ENCODE data around the gene PROM1.

PROM1 gene

GRCh38 chr4:16050669-16051068 is 33.2 kb downstream of the PROM1 start:
- TF ChIP-seq, protein P1, sequence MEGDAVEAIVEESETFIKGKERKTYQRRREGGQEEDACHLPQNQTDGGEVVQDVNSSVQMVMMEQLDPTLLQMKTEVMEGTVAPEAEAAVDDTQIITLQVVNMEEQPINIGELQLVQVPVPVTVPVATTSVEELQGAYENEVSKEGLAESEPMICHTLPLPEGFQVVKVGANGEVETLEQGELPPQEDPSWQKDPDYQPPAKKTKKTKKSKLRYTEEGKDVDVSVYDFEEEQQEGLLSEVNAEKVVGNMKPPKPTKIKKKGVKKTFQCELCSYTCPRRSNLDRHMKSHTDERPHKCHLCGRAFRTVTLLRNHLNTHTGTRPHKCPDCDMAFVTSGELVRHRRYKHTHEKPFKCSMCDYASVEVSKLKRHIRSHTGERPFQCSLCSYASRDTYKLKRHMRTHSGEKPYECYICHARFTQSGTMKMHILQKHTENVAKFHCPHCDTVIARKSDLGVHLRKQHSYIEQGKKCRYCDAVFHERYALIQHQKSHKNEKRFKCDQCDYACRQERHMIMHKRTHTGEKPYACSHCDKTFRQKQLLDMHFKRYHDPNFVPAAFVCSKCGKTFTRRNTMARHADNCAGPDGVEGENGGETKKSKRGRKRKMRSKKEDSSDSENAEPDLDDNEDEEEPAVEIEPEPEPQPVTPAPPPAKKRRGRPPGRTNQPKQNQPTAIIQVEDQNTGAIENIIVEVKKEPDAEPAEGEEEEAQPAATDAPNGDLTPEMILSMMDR (IDR thresholded peaks at IDR 0.05; ENCODE audit: control insufficient read depth, insufficient read depth, low read depth, low read length, missing control alignments): no peak
- no peak overlapping the region for H3K4me3 ChIP-seq (ENCODE audit: control insufficient read depth, low read depth, low read length)
- no peak for DNase-seq (ENCODE audit: low read depth)

- no peak overlapping the region for H3K4me3 ChIP-seq (ENCODE audit: control insufficient read depth, low read depth, low read length)
- TF ChIP-seq, protein P1 (IDR thresholded peaks at IDR 0.05; ENCODE audit: control insufficient read depth, insufficient read depth, low read depth, low read length, missing control alignments): no peak
- no peak for DNase-seq (ENCODE audit: low read depth)
These were observed 35.0 kb downstream of the PROM1 start for GRCh38 chr4:16048619-16049419.

DNA sequence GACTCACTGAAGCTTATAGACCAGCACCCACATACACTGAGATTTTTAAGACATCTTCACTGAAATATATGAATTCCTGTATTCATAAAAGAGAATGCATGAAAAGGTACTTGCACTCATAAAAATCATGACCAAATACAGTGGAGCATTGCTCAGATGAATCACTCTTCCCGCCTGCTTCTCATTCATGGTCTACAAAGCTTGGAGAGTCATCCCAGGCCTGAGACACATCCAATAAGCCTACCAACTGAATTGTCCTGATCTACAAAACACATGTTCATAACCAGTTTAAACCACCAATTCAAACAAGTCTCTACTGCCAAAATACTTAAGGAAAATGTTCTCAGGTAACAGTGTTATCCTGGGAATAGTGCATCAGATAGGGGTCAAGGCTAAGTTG is 38.1 kb downstream of the PROM1 start:
- no peak overlapping the region for H3K4me3 ChIP-seq (ENCODE audit: control insufficient read depth, low read depth, low read length)
- no peak for DNase-seq (ENCODE audit: low read depth)
- TF ChIP-seq, protein P1 (IDR thresholded peaks at IDR 0.05; ENCODE audit: control insufficient read depth, insufficient read depth, low read depth, low read length, missing control alignments): no peak

- TF ChIP-seq, protein P1 (IDR thresholded peaks at IDR 0.05; ENCODE audit: control insufficient read depth, insufficient read depth, low read depth, low read length, missing control alignments): no peak
- no peak for DNase-seq (ENCODE audit: low read depth)
These were observed 40.0 kb downstream of the PROM1 start for GRCh38 chr4:16043642-16044498.

DNA sequence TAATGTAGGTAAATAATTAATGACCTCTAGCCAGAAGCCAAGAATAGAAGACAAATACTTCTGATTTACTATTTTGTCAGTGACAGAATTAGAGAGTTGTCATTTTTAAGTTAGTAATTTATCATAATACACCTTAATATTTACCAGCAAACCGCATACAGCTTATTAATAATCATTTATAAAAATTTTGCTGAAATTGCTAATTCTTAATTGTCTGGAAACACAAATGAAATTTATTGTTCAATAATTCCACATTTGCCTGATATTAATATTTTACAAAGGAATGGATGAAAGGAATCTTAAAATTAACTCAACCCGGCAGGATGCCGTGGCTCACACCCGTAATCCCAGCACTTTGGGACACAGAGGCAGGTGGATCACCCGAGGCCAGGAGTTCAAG is 44.7 kb downstream of the PROM1 start:
- DNase-seq (ENCODE audit: low read depth): no peak
- TF ChIP-seq, protein P1 (IDR thresholded peaks at IDR 0.05; ENCODE audit: control insufficient read depth, insufficient read depth, low read depth, low read length, missing control alignments): no peak
- no peak overlapping the region for H3K4me3 ChIP-seq (ENCODE audit: control insufficient read depth, low read depth, low read length)

More at GRCh38 chr4:16043642-16044498, 40.0 kb downstream of the PROM1 start:
- no peak overlapping the region for H3K4me3 ChIP-seq (ENCODE audit: control insufficient read depth, low read depth, low read length)

GRCh38 chr4:16037901-16038300 is 45.9 kb downstream of the PROM1 start:
- TF ChIP-seq, protein P1 (IDR thresholded peaks at IDR 0.05; ENCODE audit: control insufficient read depth, insufficient read depth, low read depth, low read length, missing control alignments): no peak
- no peak overlapping the region for H3K4me3 ChIP-seq (ENCODE audit: control insufficient read depth, low read depth, low read length)
- DNase-seq (ENCODE audit: low read depth): no peak
